Measurements from ENCODE around the gene FERD3L.

The FERD3L gene

DNA sequence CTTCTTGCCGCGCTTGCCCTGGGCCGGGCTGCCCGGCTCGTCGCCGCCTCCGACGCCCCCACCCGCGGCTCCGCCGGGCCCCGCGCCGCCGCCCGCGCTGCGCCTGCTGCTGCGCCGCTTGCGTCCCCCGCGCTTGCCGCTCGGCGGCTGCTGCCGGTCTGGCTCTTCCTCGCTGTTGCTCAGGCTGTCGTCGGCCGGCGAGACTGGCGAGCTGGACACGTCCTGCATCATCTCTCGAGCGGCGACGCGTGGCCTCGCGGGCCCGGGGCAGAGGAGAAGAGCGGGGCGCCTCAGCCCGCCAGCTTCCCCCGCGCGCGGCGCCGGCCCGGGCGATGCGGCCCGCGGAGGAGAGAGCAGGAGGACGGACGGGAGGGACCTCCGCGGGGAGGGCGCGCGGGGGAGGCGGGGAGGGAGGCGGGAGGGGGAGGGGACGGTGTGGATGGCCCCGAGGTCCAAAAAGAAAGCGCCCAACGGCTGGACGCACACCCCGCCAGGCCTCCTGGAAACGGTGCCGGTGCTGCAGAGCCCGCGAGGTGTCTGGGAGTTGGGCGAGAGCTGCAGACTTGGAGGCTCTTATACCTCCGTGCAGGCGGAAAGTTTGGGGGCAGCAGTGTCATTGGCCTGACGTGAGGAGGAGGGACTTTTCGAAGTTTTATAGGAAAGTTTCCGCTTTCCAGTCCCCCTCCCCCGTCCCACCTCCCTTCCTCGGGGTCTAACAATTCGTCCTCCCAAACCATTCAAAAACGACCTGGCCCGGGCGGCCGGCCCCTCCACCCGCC, 27.9 kb downstream of the FERD3L start, which contains the start of gene TWIST1:
Gene TWIST1, minus strand, starts transcription at position 546 of the 779 bp plus-strand sequence. Its CDS starts 315 bp downstream, at position 231.
- DNase-seq (ENCODE audit: low spot score) = no peak

DNA sequence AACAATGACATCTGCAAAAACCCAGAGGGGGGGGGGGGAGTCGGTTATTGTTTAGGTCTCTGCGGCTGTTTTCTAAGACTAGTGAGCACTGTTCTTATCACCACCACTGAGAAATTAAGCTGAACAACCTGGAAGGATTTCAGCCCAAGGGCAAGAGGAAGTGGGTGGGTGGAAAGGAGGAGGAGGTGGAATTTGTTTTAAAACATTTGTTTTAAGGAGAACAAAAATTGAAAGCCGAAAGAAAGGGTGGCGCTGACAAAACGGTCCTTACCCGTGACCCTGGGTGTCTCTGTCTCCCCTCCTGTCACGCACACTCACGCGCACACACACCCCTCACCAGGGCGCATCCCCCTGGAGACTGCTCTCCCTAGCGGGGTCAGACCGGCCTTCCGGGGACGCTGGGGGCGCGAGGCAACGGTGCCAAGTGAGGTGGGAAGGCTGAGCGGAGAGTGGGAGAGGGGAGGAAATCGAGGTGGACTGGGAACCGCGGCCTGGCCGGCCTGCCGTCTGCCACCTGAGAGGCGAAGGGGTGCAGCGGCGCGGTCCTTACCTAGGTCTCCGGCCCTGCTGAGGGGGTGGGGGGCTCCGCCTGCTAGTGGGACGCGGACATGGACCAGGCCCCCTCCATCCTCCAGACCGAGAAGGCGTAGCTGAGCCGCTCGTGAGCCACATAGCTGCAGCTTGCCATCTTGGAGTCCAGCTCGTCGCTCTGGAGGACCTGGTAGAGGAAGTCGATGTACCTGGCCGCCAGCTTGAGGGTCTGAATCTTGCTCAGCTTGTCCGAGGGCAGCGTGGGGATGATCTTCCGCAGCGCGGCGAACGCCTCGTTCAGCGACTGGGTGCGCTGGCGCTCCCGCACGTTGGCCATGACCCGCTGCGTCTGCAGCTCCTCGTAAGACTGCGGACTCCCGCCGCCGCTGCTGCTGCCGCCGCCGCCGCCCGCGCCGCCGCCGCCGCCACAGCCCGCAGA, 28.8 kb downstream of the FERD3L start:
- no peak for DNase-seq (ENCODE audit: low spot score)

DNA sequence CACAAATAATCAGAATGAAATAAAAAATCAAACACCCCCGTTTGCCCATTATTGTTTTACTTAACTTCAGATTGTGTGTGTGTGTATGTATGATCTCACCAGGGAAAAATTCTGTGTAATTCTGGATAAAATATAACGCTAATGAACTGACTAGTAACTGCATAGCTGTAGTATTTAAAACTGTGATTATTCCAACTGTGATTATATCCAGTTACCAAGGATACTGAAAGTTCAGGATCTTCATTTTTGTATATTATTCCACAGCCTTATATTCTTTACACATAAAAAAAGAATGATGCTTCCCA, 30.7 kb downstream of the FERD3L start:
- no peak for DNase-seq (ENCODE audit: low spot score)

DNA sequence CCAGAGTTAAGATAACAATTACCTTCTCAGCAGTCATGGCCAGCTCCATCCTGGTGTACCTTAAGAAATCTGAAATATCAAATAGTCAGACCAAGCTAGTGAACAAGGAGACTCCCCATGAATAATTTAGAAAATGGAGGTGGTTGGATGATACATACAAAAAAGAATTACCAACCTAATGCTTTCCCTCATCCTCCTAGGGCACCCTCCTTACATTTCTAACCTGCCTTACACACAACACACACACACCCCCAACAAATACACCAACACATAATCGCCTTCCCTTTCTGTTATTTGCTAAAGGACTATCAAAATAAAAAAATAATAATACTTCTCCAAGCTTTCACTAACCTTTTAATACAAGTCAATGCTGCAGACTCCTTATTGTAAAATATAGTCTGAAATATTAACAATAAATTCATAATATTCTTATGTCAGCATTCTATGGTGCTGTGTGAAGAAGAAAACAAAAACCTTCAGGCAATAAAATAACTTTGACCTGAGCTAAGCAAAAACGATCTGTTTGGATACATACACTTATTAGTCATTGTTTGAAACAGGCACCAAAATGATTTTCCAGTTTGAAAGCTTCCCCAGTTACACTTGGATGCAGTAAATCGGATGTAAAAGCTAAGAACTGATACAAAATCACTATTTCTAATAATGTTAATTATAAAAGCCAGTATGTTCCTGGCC, 31.2 kb downstream of the FERD3L start:
- DNase-seq (ENCODE audit: low spot score) = no peak

DNA sequence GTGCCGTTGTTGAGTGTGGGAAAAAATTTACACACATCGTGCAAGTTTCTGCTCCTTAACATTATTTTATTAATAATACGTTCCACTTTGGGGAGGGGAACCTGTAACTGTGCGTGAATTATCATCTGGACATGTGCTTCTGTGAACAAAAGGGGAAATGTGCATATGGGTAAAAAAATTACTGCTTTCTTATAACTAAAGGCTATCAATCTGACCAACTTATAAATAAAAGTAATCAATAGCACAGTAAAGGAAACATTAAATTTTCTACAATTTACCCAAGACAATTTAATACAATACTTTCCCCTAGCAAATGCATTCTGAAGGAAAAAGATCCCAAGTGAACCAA, 32.2 kb downstream of the FERD3L start:
- no peak for DNase-seq (ENCODE audit: low spot score)

DNA sequence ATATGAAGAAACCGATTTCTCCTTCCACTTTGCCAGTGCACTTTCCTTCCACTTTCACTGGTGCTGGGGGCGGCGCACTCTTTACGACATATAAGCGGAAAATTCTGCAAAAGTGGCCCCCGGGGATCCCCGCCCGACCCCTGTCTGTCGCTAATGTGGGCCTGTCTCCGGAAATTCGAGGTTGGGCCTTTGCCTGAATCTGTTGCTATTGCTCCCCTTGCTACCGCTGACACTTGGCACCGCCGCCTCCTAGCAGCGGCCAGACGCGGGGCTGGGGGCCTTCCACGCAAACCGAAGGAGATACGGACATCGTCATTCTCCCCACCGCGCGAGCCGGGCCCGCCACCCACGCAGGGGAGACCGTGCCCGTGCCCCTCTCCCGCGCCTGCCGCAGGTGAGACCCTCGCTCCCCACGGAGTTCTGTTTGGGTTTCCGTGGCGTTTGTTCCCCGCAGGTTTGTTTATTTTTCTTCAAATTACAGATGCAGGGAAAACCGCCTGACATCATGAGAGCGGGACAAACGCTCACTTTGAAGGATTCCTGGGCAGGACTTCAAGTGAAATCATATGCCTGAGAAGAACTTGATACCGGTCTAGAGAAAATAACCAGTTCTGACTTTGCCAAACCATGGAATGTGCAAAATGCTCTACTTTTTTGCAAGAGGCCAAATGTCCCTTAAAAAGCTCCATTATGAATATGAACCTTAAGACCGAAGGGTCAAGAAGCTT, 32.8 kb downstream of the FERD3L start:
- DNase-seq (ENCODE audit: low spot score) = no peak

DNA sequence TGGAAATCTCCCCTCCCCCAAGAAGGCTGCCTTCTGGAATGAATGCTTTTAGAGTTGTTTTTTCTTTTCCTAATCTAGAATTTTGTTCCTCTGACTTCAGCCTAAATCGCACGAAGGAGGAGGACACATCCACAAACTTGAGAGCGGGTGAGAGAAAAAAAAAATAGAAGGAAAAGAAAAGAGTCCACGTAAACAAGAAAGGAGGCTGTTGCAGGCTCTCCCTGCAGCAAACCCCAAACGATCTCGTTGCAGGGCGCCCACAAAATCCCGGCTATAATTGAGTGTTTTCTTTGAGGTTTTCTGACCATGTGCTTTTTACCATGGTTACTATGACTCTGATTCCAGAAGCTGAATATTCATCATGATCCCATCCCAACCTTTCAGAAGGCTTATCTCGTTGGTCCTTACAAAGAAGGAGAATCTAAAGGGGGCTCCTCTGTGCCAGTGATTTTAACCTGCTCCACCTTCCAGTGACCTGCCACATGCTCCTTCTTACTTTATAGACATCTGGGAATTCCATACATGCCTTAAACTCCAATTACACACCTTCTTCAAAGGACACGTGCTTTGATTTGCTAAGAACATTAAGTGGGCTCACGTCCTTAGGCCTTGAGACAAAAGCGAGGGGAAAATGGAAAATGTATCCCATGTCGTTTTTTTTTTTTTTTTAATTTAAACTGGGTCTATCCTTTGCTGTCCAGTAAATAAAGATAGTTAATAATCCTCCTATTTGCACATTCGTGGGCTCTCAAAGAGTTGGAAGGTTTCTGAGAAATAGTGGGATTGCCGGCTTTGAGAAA, 33.5 kb downstream of the FERD3L start:
- no peak for DNase-seq (ENCODE audit: low spot score)

DNA sequence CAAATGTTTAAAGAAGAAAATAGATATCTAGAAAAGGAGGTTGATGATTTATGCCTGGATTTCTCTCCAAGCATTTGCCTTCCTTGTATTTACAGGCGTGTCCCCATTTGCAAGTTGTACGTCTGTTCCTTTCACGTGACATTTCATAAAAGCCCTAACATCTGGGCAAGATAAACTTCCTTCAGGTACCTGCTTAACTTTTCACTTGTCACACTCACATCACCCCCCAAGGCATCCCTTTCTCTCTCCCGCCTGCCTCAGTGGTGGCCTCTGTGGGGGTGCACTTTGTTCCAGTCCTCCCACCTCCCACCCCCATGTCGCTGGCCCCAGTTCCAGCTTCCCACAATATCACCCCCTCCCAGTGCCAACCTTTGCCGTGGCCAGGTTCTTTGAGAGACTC, 34.4 kb downstream of the FERD3L start:
- no peak for DNase-seq (ENCODE audit: low spot score)

DNA sequence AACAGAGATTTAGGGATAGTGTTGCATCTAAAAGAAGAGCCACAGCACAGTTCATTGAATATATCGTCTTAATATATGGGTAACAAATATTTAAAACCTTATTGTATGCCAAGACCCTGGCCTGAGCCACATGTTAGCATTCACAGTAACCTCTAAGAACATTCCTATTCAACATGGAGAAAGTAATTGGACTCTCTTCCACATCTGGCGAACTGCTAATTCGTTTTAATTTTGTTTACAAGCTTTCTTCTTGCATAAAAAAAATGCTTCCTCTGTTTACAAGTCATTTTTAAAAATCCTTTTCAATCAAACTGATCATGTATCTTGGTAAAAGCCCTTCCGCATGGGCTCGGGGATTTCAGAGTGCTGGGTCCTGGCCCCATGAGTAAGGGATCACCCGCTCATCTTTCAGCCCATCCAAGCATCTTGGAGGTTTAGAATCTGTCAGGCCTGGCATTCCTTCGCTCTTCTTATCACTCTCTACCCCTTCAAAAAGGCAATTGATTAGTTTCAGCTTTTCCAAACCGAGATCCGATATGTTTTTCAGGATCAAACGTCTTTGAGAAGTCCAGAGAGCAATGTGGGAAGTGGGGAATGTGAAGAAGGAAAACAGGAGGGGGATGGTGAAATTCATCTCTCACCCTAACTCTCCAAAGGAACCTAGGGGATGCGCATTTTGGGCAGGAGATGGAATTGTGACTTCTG, 35.0 kb downstream of the FERD3L start:
- DNase-seq (ENCODE audit: low spot score) = no peak

DNA sequence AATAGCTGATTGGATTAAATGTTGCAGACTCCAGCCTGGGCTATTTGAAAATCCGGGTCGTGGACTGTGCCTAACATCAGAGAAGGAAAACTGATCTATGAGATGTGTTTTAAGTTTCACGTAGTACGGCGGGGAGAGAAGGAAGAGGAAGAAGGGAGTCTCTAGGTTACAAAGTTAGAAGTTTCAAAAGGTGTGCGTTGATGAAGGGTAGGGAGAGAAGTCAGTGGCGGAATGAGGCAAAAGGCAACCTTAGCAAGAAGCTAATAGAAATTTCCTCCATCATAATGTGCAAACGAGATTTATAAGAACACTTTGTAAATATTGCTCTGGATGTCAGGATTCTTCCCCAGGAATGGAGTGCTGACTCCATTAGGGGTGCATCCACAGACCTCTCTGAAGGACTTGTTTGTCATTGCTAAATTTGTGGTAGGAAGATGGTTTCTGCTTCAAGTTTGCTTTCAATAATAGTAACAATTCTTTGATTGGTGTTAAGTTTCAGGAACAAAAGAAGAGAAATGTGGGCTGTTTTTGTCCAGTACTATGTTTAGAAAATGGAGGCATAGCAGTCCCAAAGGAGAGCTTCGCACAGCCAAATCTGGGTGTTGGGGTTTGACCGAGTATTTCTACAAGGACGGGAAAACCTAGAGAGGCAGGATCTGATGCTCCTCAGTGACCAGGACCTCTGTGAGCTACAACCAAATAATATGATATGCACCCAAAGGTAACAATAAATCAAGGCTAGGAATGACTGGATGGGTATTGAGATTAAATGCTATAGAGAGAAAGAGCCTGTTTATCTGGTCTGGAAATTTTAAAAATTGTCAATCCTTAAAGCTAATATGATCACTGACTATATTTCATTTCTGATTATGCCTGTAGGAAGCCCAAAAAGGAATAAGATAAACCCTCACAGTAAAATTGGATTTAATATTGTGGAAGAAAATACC, 35.9 kb downstream of the FERD3L start:
- no peak for DNase-seq (ENCODE audit: low spot score)

DNA sequence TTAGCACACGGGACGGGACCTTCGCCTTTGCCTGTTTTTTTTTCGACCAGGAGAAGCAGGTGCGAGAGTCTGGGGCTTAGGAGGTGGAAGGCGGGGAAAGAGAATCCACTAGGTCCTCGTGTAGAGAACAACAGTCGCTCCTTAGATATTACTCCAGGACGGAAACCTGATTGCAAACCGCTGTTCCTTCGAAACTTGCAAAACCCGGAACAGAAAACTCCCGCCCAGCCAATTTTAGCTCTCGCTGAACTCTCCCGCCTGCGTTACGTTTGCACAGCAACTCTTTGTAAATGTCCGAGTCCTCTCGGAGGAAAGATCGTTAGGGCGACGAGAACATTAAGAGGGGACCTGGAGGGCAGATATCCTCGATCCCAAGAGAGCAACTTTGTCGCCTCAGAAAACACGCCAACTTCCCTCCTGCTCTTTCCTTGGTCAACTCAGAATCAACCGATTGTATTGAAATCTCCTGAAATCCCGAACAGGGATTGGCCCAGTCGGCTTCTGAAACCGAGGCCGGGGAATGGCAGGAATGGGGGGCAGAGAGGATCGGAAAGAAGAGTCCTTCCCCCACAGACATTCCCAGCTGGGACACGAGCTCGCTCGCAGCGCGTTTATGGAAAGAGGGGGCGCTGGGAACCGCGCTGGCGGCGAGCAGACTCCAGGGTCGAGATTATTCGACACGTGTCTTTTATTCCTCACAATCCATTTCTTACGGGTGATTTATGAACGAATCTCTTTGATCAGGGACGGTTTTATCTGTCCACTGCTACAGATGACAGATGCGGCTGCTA, 37.7 kb downstream of the FERD3L start:
- DNase-seq (ENCODE audit: low spot score) = peak; percentile 22

DNA sequence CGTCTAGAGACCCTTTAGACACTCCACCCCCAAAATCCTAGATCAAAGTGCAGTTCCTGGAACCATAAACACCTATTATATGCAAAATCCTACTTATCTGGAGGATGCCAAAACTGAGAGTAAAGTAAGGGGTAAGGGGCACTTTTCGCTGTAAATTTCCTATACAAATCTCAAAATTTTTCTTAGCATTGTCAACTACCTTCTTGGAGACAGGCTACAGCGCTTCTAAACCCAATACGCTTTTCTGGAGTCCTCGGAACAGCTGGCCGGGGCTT, 38.2 kb downstream of the FERD3L start:
- no peak for DNase-seq (ENCODE audit: low spot score)

DNA sequence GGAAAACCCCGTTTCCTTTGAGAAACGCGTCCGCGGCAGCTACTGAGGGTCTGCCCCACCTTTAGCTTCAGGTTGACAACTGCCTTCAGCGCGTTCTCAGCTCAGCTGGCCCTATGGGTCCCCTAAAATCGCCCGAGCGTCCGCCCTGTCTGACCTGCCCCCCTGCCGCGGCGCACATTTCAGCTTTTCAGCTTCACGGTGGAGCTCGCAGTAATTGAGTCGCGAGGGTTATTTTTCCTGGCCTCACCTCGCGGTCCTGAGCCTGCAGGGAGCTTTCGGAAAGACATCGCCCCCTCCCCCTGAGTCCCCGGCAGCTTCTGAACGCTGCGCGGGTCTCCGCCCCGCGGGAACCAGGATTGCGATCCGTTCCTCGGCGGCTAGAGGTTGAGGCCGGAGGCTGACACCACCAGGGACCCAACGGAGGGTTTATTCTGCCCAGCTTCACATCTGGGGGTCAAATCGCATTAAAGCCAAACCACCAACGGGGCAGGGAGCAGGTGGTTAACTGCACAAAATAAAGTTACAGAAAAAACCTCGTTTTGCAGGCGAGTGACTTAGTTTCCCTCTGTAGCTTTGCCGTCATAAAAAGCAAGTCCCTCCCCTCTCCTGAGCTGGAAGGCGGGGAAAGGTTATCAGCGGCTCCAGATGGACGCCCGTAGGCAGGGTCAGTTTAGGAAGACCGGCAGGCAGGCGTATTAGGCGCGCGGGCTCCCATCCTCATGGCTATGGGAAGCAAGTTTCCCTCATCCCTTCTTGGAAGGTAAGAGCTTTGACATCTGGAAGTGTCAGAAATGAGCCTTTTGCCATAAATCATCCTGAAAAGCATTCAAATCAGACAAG, 38.8 kb downstream of the FERD3L start:
- DNase-seq (ENCODE audit: low spot score) = no peak

DNA sequence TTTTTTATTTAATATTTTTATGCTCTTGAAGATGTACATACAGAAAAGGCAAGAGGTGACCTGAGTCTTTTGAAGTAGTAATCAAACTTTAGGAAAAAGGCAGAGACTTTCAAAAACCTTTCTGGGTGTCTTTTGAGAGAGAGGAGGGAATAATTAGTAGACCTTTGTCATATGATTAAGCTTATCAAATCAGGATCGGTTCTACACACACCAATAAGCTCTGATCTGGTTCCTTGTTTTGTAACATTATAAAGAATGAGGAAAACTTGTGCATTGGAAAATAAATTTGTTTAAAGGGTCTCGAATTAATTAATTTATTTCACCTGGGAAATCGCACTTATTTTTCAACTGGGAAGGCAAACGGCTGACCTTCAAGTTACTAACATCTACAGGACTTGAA, 39.7 kb downstream of the FERD3L start:
- no peak for DNase-seq (ENCODE audit: low spot score)

DNA sequence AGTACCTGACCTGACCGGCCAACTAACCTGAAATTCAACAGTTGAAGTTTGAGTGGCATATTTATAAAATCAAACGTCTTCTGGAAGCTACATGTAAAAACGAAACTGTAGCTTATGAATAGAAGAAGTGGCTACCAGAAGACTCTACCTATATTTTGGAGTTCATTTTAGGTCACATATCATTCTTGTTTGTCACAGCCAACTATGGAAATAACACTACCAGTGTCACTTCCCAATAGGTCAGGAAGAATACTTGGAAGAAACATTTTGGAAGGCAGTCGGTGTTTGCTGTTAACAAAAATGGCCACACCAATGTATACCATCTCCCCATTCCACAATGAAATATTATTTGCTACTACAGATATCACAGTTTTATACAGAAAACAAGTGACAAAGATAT, 40.4 kb downstream of the FERD3L start:
- DNase-seq (ENCODE audit: low spot score) = no peak

DNA sequence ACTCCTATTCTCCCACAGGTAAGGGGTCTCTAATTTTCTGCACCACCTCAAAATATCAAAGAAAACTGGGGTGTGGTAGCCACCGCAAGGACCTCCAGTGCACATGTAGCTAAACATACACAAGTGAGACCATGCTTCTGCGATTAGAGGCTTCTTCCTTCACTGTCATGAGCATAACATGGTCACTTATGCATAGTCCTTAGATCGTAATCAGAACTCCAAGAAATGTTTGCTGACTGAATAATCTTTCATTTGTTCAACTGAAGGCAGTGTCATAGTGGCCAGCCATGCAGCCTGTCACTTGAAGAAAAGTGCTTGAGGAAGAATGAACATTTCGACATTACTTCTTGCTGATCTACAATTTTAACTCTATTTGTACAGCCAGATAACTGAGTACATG, 42.3 kb downstream of the FERD3L start:
- no peak for DNase-seq (ENCODE audit: low spot score)

DNA sequence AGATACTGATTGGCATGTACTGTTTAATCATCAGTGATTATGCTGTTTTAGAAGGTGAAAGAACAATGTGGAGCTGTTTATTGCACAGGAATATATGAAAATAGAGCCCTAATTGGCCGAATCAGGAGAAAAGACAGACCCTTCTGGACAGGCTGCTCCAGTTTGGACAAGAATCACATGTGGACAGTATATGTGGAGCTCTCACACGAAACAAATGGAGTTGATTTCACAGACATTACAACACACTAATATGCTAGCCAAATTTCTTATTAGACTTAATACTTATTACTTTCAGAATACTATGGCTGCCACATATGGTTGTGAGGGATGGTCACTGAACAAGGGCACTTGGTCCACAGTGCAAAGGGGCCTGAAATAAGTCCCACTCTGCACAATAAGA, 43.3 kb downstream of the FERD3L start:
- DNase-seq (ENCODE audit: low spot score) = no peak

DNA sequence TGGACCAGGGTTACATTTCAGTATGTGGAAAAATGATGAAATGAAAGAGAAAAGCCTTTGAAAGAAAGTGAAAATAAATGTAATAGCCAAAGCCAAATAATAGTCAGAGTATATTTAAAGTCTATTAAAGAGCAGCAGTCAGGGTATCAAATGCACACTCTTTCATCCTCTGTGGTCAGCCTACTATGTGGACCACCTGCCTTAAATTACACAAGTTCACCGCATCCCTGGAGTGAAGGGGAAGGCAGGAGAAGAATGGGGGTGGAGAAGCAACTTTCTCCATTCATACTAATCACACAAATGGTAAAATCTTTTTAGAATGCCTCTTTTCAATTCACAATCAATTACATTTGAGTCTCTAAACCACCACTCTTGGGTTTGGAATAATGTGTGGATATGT, 43.7 kb downstream of the FERD3L start:
- DNase-seq (ENCODE audit: low spot score) = no peak

Data from NAMALWA (cell line).